K562 (cell line): ENCODE data around the gene ENDOD1. TPM values are rescaled to one million over a fixed set of nuclear protein-coding genes. Genes with fewer than 3 reads are reported as not detected.
A peak's percentile ranks its signal among the peaks of the same experiment; 100 is the strongest.

Experiments used
- BACH1 ChIP-seq: fragments of 200-800 bp; sonication (Bioruptor generic); IDR thresholded peaks from 2 replicates; pipeline ENCODE4 v1.6.1; 2016; ENCODE audit warnings: missing genetic modification characterization, missing compliant biosample characterization
- CBFA2T3 ChIP-seq: fragments of 450-650 bp; IDR thresholded peaks from 2 replicates; pipeline ENCODE4 v1.6.1; 2017
- E2F8 ChIP-seq: fragments of 450-650 bp; IDR thresholded peaks from 2 replicates; pipeline ENCODE4 v1.7.1; 2018; ENCODE audit warnings: mild to moderate bottlenecking, low read depth; ENCODE audit not compliant: partially characterized antibody
- EHMT2 ChIP-seq: fragments of 450-650 bp; IDR thresholded peaks from 2 replicates; pipeline ENCODE4 v1.6.1; 2018; ENCODE audit warnings: antibody characterized with exemption
- ETV1 ChIP-seq: fragments of 450-650 bp; conservative IDR thresholded peaks from 2 replicates; pipeline ENCODE4 v1.6.1; 2016; ENCODE audit warnings: missing genetic modification characterization, control low read depth, low read depth, missing compliant biosample characterization
- FOXM1 ChIP-seq, 2 experiments: fragments of 450-650 bp in 1 of 2; sonication (generic) in 1 of 2; formaldehyde crosslinking in 1 of 2; IDR thresholded peaks; 2 replicates each; pipeline versions ENCODE4 v1.6.1 to v1.9.0; 2017 to 2022; ENCODE audit warnings: low read depth in 2 of 2, mild to moderate bottlenecking in 2 of 2, missing genetic modification reagents in 1 of 2, moderate library complexity in 1 of 2
- ILK ChIP-seq: fragments of 450-650 bp; IDR thresholded peaks from 2 replicates; pipeline ENCODE4 v1.6.1; 2016; ENCODE audit warnings: missing genetic modification characterization, low read depth, mild to moderate bottlenecking, missing compliant biosample characterization, moderate library complexity, borderline replicate concordance
- IRF2 ChIP-seq: sonication (generic); formaldehyde crosslinking; IDR thresholded peaks from 2 replicates; pipeline ENCODE4 v1.8.1; 2022; ENCODE audit warnings: mild to moderate bottlenecking, missing genetic modification reagents
- LARP7 ChIP-seq: fragments of 450-650 bp; IDR thresholded peaks from 2 replicates; pipeline ENCODE4 v1.6.1; 2016
- MCM3 ChIP-seq: fragments of 450-650 bp; IDR thresholded peaks from 2 replicates; pipeline ENCODE4 v1.6.1; 2016
- MECOM ChIP-seq: fragments of 250-450 bp; sonication (Bioruptor Pico); IDR thresholded peaks from 2 replicates; pipeline ENCODE4 v1.8.0; 2022; ENCODE audit warnings: inconsistent platforms
- MXD1 ChIP-seq: fragments of 250-450 bp; sonication (Bioruptor Pico); IDR thresholded peaks from 2 replicates; pipeline ENCODE4 v1.8.0; 2021; ENCODE audit warnings: borderline replicate concordance, mild to moderate bottlenecking, moderate library complexity; ENCODE audit not compliant: poor library complexity, severe bottlenecking
- MYC ChIP-seq, 2 experiments: fragments of 250-450 bp in 1 of 2; sonication (Bioruptor Pico) in 1 of 2; IDR thresholded peaks; 2 replicates each; pipeline versions ENCODE4 v1.5.1 to v1.6.1; 2012 to 2021; ENCODE audit warnings: low read depth in 2 of 2, borderline replicate concordance in 1 of 2, improper control_type of control experiment in 1 of 2, low read length in 1 of 2, mild to moderate bottlenecking in 1 of 2, moderate library complexity in 1 of 2
- POLR2A ChIP-seq: fragments of 450-650 bp; conservative IDR thresholded peaks from 2 replicates; pipeline ENCODE4 v1.6.1; 2016
- RBM17 ChIP-seq: fragments of 200-400 bp; formaldehyde crosslinking; IDR thresholded peaks from 2 replicates; pipeline ENCODE4 v1.6.1; 2017; ENCODE audit warnings: low read depth, mild to moderate bottlenecking, low read length, borderline replicate concordance
- RBM22 ChIP-seq: fragments of 200-400 bp; formaldehyde crosslinking; IDR thresholded peaks from 2 replicates; pipeline ENCODE4 v1.6.1; 2018; ENCODE audit warnings: low read length, low read depth; ENCODE audit not compliant: poor library complexity, severe bottlenecking
- RBM34 ChIP-seq: fragments of 200-400 bp; formaldehyde crosslinking; IDR thresholded peaks from 2 replicates; pipeline ENCODE4 v1.6.1; 2018; ENCODE audit warnings: low read length, borderline replicate concordance; ENCODE audit not compliant: insufficient read depth
- SAFB ChIP-seq: fragments of 200-400 bp; formaldehyde crosslinking; IDR thresholded peaks from 2 replicates; pipeline ENCODE4 v1.6.1; 2017; ENCODE audit warnings: low read depth, low read length, borderline replicate concordance
- SREBF2 ChIP-seq: sonication (generic); formaldehyde crosslinking; IDR thresholded peaks from 2 replicates; pipeline ENCODE4 v1.4.0; 2020; ENCODE audit warnings: mild to moderate bottlenecking, missing genetic modification reagents
- SRSF1 ChIP-seq: fragments of 200-400 bp; formaldehyde crosslinking; IDR thresholded peaks from 2 replicates; pipeline ENCODE4 v1.6.1; 2017; ENCODE audit warnings: mild to moderate bottlenecking, low read depth, low read length, moderate library complexity
- TAL1 ChIP-seq: fragments of 450-650 bp; IDR thresholded peaks from 2 replicates; pipeline ENCODE4 v1.6.1; 2016; ENCODE audit warnings: mild to moderate bottlenecking
- TGIF2 ChIP-seq: sonication (generic); formaldehyde crosslinking; IDR thresholded peaks from 2 replicates; pipeline ENCODE4 v1.8.1; 2022; ENCODE audit warnings: mild to moderate bottlenecking, missing genetic modification reagents, moderate library complexity
- ZNF124 ChIP-seq: sonication (generic); formaldehyde crosslinking; IDR thresholded peaks from 2 replicates; pipeline ENCODE4 v1.8.1; 2022; ENCODE audit warnings: missing genetic modification reagents
- ZNF263 ChIP-seq: sonication (generic); formaldehyde crosslinking; IDR thresholded peaks from 2 replicates; pipeline ENCODE4 v1.8.0; 2022; ENCODE audit warnings: mild to moderate bottlenecking, missing genetic modification reagents, borderline replicate concordance
- ZNF551 ChIP-seq: fragments of 250-450 bp; sonication (Bioruptor Pico); IDR thresholded peaks from 2 replicates; pipeline ENCODE4 v1.5.0; 2021; ENCODE audit warnings: mild to moderate bottlenecking, moderate library complexity
- ZNF584 ChIP-seq: fragments of 200-800 bp; sonication (Bioruptor generic); IDR thresholded peaks from 2 replicates; pipeline ENCODE4 v1.6.1; 2016; ENCODE audit warnings: low read depth, mild to moderate bottlenecking, missing genetic modification characterization, missing compliant biosample characterization
- ZNF780A ChIP-seq: fragments of 250-450 bp; sonication (Bioruptor Pico); IDR thresholded peaks from 2 replicates; pipeline ENCODE4 v1.5.0; 2021; ENCODE audit warnings: mild to moderate bottlenecking
- polyA plus RNA-seq, 8 experiments: library from polyadenylated mRNA; depleted of rRNA in 4 of 8; stranded (reverse) in 5 of 8; unstranded in 3 of 8; fragments of >200 nt; fragmentation: Nextera tagmentation in 2 of 8; fragmentation: Illumina TruSeq in 1 of 8; extraction: Ambion mirVana in 2 of 8; extraction: Trizol in 1 of 8; gene quantifications; 2 replicates each; pipeline versions ENCODE4 v1.2.1 to v1.2.3, GENCODE V29; 2011 to 2014; ENCODE audit warnings: inconsistent platforms in 1 of 8, missing spikeins in 1 of 8
- total RNA-seq, 7 experiments: library from RNA; depleted of rRNA in 6 of 7; stranded (reverse); fragments of >200 nt in 6 of 7; fragmentation: Illumina TruSeq in 2 of 7; extraction: Trizol in 2 of 7; gene quantifications; 2 replicates each; pipeline versions ENCODE4 v1.2.1 to v1.2.3, GENCODE V29; 2011 to 2021; ENCODE audit warnings: low replicate concordance in 1 of 7

The ENDOD1 gene
- total and polyA plus RNA-seq, 9 of the 15 experiments (the other 6 are each of a cell fraction or from before 2014, with no cell fraction given), result 4.2 to 11.8 (median 9.3) TPM

- TF ChIP-seq TGIF2 (CRISPR knock-in tag) (no peak), EHMT2 (peak; percentile 58), ETV1 (tag) (peak; percentile 76), ZNF584 (CRISPR knock-in tag) (no peak), CBFA2T3 (peak; percentile 96), RBM22 (no peak), MECOM (CRISPR knock-in tag) (peak; percentile 99), ZNF263 (CRISPR knock-in tag) (no peak; the same call in 1 of the 2 replicates), FOXM1 (IDR thresholded peaks at IDR 0.05; ENCODE audit: low read depth) (peak; percentile 80), FOXM1 (CRISPR knock-in tag; IDR thresholded peaks at IDR 0.05; ENCODE audit: low read depth) (no peak), MXD1 (CRISPR knock-in tag) (no peak), TAL1 (peak; percentile 89), RBM17 (no peak), SAFB (no peak), ZNF124 (CRISPR knock-in tag) (no peak), RBM34 (no peak), POLR2A (no peak), IRF2 (CRISPR knock-in tag) (no peak), MCM3 (no peak), BACH1 (no peak), ZNF780A (CRISPR knock-in tag) (no peak), LARP7 (no peak), ILK (tag) (no peak), MYC (IDR thresholded peaks at IDR 0.05; ENCODE audit: low read depth, low read length) (peak; percentile 69), MYC (CRISPR knock-in tag; IDR thresholded peaks at IDR 0.05; ENCODE audit: borderline replicate concordance, low read depth) (no peak), SRSF1 (no peak), E2F8 (peak; percentile 31), ZNF551 (no peak), SREBF2 (CRISPR knock-in tag) (no peak)
Measured at GRCh38 chr11:95108671-95109551, 19.3 kb downstream of the ENDOD1 start (continued).
